Ecto neural progenitor cell (in vitro differentiated cells): ENCODE measurements around the gene YTHDF1.
A peak's percentile ranks its signal among the peaks of the same experiment; 100 is the strongest.
"Not testable (repeated sequence)": the region's sequence is repeated elsewhere in the genome, so short reads cannot be mapped to it uniquely, and the experiment has no call there.

Experiments used
- DNase-seq: peaks from one replicate; pipeline ENCODE4 v3.0.0-alpha.2; 2018; ENCODE audit warnings: low spot score

Gene YTHDF1

GRCh38 chr20:63169681-63170080 is 46.2 kb downstream of the YTHDF1 start:
- no peak for DNase-seq

GRCh38 chr20:63168861-63169260 is 47.1 kb downstream of the YTHDF1 start:
- no peak for DNase-seq

- no peak for DNase-seq
Measured at GRCh38 chr20:63167918-63168520, 47.9 kb downstream of the YTHDF1 start.

GRCh38 chr20:63167026-63167917 is 48.7 kb downstream of the YTHDF1 start:
- no peak for DNase-seq

GRCh38 chr20:63166193-63167020 is 49.5 kb downstream of the YTHDF1 start:
- DNase-seq, result no peak

- no peak for DNase-seq
Measured at GRCh38 chr20:63165356-63166192, 50.4 kb downstream of the YTHDF1 start.

- DNase-seq, result no peak
Measured at GRCh38 chr20:63164484-63165355, 51.2 kb downstream of the YTHDF1 start.

- DNase-seq, result peak; percentile 79
Measured at GRCh38 chr20:63163596-63164483, 52.1 kb downstream of the YTHDF1 start.

GRCh38 chr20:63163171-63163570 is 52.8 kb downstream of the YTHDF1 start:
- no peak for DNase-seq

- no peak for DNase-seq
Measured at GRCh38 chr20:63162206-63162795, 53.6 kb downstream of the YTHDF1 start.

- no peak for DNase-seq
Measured at GRCh38 chr20:63161176-63161651, 54.7 kb downstream of the YTHDF1 start.

- no peak for DNase-seq
Measured at GRCh38 chr20:63160641-63161175, 55.2 kb downstream of the YTHDF1 start.

GRCh38 chr20:63159826-63160640 is 55.9 kb downstream of the YTHDF1 start:
- peak; percentile 47 for DNase-seq

GRCh38 chr20:63159251-63159650 is 56.7 kb downstream of the YTHDF1 start:
- DNase-seq, result not testable (repeated sequence)

GRCh38 chr20:63158845-63159244 is 57.1 kb downstream of the YTHDF1 start:
- no peak for DNase-seq

- DNase-seq, result no peak
Measured at GRCh38 chr20:63158352-63158751, 57.6 kb downstream of the YTHDF1 start.

GRCh38 chr20:63157431-63157830 is 58.5 kb downstream of the YTHDF1 start:
- not testable (repeated sequence) for DNase-seq

GRCh38 chr20:63156221-63156671 is 59.7 kb downstream of the YTHDF1 start:
- no peak for DNase-seq
